ENCODE data around the gene TBC1D7.

DNA sequence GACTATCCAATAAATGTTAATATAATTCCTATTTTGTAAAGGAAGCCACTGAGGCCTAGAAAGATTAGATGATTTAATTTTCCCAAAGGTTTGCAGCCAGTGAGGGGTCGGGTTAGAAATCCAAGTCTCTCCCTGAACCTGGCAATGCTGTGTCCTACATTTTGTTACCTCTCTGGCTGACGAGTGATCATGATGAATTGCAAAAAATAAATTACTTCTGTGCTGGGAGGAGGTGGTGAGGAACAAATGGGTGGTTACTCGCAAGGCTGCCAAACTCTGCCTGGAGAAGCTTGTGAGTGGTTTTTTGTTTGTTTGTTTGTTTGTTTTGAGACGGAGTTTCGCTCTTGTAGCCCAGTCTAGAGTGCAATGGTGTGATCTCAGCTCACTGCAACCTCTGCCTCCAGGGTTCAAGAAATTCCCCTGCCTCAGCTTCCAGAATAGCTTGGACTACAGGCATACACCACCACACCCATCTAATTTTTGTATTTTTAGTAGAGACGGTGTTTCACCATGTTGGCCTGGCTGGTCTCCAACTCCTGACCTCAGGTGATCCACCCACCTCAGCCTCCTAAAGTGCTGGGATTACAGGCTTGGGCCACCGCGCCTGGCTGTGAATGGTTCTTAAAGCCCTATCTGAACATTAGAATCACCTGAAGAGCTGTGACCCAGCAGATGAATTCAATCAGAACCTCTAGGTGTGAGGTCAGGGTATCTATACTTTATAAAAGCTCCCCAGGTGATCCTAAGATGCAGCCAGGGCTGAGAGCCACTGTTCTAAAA is 20.2 kb upstream of the TBC1D7 start:
- no peak for TF ChIP-seq ZZZ3 (IDR thresholded peaks at IDR 0.05; ENCODE audit: control insufficient read depth, insufficient read length, low read depth)
- TF ChIP-seq ZNF274 (IDR thresholded peaks at IDR 0.05; ENCODE audit: insufficient read depth, insufficient read length) = no peak
- TF ChIP-seq, protein P1, sequence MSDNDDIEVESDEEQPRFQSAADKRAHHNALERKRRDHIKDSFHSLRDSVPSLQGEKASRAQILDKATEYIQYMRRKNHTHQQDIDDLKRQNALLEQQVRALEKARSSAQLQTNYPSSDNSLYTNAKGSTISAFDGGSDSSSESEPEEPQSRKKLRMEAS (IDR thresholded peaks at IDR 0.05; ENCODE audit: low read depth, low read length) = no peak
- TF ChIP-seq SUZ12 (IDR thresholded peaks at IDR 0.05; ENCODE audit: unreplicated experiment) = no peak

Measured in GM12878 (cell line).